GM21825 (cell line): ENCODE data around the gene INKA2.

Experiments
- ATAC-seq: cut with Tn5 transposase; IDR thresholded peaks from one replicate; pipeline ENCODE4 v1.9.1; 2021; ENCODE audit warnings: mild to moderate bottlenecking, moderate library complexity; ENCODE audit not compliant: unreplicated experiment

The INKA2 gene

DNA sequence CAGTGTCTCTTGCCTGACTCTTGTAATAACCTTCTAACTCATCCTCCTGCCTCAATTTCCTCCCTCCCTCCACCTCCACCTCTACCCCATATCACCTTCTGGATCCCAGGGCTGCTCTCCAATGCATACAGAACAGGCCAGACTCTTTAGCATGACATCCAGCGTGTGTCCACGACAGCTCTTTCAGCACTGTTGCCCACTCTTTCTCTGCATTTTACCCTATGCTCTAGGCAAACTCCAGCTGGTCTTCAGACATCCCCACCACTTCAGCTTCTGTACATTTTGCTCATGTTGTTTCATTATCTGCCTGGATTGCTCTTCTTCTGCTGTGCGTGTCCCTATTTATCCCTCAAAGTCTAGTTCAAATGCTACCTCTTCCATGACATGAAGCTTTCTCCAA lies 4.8 kb downstream of the INKA2 start:
- no peak for ATAC-seq

- ATAC-seq, result no peak
Measured at GRCh38 chr1:111733992-111734341, 5.2 kb downstream of the INKA2 start.

- ATAC-seq, result no peak
Measured at GRCh38 chr1:111733183-111733991, 5.8 kb downstream of the INKA2 start.

DNA sequence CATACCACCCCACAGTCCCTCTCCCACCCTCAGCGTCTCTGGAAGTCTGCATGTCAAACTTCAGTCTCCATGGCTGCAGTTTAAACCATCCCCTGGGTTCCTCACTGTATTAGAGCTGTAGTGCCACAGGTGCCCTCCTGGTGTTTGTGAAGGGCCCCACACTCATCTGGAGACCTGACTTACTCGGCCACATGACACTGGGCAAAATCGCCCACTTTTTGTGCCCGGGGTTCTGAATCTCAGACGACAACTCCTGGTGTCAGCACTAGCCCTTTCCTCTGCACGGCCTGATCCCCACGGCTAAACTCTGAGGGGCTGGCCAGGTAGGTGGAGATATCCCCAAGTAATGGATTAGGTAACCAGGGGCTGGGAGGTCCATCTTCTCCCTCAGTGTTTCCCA lies 6.5 kb downstream of the INKA2 start:
- ATAC-seq, result no peak

- ATAC-seq, result no peak
Measured at GRCh38 chr1:111731956-111732355, 7.2 kb downstream of the INKA2 start.

- no peak for ATAC-seq
Measured at GRCh38 chr1:111730706-111731105, 8.5 kb downstream of the INKA2 start.

- ATAC-seq, result no peak
Measured at GRCh38 chr1:111729946-111730681, 9.1 kb downstream of the INKA2 start.

DNA sequence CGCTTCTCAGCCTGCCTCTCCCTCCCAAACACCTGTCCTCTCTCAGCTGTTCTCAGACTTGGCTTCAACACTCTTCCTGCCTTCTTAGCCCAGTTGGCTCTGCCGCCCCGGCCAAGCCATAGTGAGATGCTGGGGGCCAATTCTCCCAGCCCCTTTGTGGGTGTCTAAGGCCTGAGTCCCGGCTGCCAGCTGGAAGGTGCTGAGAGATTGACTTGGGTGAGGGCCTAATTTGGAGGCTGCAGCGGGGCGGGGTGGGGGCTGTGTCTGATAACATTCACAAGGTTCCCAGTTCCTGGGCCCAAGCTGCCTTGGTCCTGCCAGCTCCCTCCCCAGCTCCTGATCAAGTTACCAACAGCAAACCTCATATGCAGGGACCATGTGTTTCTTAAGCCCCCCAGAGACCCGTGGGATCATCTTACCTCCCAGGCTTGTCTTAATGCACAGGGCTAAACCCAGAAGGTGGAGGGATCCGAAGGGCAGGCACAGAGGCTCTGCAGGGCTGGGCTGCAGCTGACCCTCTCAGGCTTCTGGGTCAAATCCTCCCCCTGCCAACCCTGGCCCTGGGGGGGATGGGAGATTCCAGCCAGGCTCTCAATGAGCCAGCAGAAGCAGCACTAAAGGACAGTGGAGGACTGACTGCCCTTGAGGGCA lies 9.8 kb downstream of the INKA2 start:
- no peak for ATAC-seq

DNA sequence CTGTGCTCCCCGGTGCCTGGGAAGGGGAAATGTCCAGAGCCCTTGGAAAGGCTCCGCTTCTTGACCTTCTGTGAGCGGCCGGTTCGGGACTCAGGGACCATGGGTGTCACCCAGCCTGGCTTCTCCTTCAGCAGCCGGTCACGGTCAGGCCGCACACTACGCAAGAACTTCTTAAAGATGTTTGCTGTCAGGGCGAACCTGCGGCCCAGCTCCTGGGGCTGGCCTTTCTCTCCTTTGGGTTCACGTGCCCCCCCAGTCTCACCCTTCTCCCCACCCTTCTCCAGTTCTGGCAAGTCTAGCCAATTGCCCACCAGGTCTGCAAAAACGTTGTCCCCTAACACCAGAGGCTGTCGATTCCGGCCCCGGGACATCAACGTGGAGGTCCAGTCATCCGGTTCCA lies 12.1 kb downstream of the INKA2 start:
- no peak for ATAC-seq

DNA sequence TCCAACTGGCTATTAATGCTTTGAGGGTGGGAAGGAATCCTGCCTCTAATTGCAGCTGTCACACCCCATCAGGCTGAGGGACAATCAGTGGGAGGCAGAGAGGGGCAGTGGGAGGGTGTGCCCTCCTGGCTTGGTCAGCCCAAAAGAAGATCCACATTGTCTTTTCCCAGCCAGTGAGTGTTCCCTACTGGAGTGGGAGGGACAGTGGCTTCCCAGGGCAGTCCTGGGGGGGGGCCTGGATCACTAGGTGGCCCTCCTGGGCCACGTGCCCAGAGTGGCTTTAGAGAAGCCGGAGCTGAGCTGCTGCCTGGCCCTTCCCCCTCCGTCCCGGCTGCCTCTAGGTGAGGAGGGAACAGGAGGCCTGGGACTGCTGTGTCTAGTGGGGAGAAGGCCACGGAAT lies 14.0 kb downstream of the INKA2 start:
- ATAC-seq, result no peak

- no peak for ATAC-seq
Measured at GRCh38 chr1:111723871-111724270, 15.3 kb downstream of the INKA2 start.

DNA sequence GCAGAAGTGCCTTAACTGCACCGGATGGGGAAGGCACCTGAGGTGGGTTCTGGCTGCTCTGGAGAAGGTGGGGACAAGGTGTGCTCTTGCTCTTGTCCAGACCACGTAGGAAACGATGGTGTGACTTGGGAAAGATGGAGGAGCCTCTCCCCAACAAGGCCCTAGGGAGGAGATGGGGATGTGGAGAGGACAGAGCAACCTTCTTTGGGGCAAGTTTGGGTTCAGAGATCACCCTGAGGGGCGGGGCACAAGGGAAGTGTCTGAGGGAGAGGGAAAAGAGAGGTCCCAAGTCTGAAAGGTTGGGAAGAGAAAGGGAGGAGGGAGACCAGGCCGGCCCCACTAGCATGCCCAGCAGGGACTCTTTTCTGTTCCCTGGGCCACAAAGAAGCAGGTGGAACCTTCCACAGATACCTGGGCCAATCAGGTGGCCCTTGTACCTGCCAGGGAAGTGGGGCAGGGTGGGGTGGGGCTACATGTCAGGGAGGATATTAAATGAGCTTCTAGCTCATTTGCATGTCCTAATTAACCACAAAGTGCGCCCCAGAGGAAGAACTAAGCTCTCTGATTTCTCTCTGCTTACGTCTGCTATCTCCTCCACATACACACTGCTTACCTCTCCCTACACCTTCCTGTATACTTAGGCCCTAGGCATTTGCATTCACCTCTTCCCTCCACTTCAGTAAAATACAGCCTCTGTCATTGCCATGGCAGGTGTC lies 15.9 kb downstream of the INKA2 start:
- ATAC-seq, result no peak

DNA sequence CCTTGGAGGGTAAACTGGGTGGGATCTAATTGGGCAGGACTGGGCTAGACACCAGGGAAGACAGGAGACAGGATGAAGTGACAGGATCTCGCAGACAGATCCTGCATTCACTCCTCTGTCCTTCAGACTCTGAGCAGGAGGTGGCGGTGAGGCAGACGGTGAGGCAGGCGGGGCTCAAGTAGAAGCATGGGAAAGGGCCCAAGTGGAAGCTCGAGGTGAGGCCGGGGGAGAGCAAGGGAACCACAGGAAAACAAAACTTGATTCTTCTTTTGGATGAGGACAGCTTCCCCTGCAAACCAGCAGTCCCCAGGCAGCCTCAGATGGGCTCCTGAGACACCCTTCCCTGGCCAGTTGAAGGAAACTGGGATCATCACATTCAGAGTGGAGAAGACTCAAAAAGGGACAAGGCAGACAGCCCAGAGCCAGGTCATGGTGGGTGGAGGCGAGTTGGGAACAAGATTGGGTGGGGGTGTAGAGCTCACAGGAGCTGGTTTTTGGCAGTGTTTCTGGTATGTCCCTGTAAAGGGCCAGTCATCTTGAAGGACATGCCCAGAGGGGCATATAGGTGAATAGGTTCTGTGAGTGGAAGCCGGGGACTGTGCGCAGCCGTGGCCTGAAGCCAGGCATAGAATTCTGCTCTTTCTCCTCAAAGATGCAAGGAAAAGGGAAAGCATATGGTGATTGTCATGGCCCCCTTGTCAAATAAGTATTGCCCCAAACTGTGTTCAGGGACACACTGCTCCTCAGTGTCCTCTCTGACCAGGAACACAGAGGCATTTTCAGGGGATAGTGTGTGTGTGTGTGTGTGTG lies 18.0 kb downstream of the INKA2 start:
- ATAC-seq, result no peak

- no peak for ATAC-seq
Measured at GRCh38 chr1:111720274-111720976, 18.8 kb downstream of the INKA2 start.

- ATAC-seq, result no peak
Measured at GRCh38 chr1:111719674-111720132, 19.5 kb downstream of the INKA2 start.

- ATAC-seq, result no peak
Measured at GRCh38 chr1:111719135-111719534, 20.1 kb downstream of the INKA2 start.

GRCh38 chr1:111717450-111717849 lies 21.7 kb downstream of the INKA2 start:
- no peak for ATAC-seq

- ATAC-seq, result no peak
Measured at GRCh38 chr1:111716333-111716732, 22.9 kb downstream of the INKA2 start.

- ATAC-seq, result no peak
Measured at GRCh38 chr1:111709986-111710385, 29.2 kb downstream of the INKA2 start.

- ATAC-seq, result no peak
Measured at GRCh38 chr1:111707906-111708305, 31.3 kb downstream of the INKA2 start.
